GM19240 (cell line): ENCODE data around the gene NCR2.

Experiments
- DNase-seq: peaks from one replicate; pipeline ENCODE4 v3.0.0; 2011; ENCODE audit warnings: low spot score; ENCODE audit not compliant: insufficient read length

Gene NCR2

DNA sequence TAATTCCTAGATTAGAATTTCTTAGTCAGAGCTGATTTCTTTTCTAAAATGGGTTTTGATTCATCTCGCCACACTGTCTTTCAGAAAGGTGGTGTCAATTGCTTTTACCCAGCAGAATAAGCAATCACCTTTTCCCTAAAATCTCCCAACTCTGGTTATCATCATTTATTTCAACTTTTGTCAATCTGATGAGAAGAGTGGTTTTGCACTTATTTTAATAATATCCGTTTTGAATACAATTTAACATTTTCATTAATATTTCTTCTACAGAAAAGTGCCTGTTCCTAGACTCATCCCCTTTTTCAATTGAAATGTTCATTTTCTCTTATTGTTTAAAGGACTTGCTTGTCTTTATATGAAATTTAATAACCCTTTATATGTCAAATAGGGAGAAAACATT, 8.2 kb upstream of the NCR2 start:
- no peak for DNase-seq

DNA sequence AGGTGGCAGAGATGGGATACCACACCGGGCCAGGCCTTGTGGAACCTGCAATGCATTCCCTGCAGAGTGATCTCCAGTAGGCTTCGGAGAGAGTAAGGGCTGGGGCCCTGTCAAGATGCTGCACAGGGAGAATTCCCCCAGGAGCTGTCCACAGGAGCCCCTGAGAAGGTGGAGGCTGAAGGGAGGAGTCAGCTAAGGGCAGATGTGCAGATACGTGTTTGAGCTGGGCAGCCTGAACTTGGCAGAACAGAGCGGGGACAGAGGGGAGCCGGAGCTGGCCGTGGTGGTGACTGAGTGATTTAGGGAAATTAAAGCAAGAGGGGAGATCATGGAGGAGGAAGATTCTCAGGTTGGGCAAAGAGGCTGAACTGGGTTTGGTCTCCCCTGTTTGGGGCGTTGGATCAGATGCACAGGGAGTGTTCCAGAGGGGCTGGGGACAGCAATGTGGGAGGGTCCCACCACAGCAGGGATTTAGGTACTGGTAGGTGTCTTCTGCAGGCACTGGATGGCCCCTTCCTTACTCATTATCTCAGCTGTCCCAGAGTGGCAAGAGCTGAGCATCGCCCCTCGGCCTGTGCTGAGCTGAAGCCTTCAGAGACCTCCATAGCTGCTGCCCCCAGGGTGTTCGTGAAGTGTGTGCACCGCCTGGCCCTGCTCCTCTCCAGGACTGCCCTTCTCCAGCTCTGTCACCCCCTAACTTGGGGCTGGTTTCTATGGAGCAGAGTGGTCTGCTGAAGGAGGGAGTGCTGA, 3.8 kb upstream of the NCR2 start:
- DNase-seq: no peak

DNA sequence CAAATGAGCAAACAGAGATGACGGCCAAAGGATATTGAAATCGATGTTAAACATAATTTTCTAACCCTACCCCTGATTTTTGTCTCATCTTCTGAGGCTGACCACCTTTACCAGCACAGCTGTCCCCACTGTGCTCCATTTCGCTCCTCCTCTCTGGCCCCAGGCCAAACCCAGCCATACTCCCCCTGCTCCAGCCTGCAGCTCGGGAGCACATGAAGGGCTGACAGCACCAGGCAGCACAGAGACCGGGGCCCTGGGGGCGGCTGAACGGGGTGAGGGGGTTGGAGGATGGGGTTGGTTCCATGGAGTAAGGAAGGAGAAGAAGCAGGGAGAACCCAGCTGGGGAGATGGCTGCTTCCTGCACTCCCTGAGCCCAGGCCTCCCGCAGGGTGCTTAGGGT, 3.2 kb upstream of the NCR2 start:
- no peak for DNase-seq

DNA sequence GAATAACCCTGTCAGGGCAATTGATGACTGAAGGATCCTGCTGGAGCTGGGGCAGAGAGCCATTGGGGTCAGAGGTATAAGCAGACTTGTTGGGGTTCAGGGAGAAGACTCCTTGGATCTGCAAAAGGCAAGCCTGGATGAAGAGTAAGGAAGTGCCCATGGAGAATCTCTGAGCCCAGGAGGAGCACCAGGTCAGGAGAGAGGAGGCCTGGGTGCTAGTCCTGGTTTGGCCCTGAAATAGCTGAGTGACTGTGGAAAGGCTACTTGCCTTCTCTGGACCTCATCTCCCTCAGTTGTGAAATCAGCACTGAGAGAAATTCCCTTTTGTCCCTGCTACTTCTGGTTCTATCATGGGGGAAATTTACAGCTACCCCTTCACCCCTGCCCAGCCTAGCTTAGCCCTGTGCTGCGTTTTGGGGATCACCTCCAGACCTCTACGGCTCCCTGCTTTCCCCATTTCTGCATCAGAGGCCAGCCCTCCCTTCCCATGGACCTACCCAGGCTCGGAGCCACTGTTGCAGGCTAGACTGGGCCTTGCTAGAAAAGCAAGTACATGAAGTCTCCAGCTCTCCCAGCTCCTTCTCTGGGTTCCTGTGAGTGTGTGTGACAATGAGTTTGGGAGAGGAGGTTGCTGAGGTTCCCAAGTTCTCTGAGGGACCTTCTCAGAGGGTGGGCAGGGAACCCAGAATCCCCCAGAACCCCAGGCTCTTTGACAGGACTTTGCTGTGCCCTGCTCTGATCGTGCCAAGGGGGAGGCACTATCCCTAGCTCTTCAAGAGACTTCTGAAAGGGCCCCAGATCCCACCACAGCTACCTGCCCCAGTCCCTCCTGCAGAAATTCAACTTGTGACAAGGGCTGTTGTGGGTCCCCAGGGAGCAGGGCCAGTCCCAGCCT, 2.3 kb upstream of the NCR2 start:
- DNase-seq: no peak

DNA sequence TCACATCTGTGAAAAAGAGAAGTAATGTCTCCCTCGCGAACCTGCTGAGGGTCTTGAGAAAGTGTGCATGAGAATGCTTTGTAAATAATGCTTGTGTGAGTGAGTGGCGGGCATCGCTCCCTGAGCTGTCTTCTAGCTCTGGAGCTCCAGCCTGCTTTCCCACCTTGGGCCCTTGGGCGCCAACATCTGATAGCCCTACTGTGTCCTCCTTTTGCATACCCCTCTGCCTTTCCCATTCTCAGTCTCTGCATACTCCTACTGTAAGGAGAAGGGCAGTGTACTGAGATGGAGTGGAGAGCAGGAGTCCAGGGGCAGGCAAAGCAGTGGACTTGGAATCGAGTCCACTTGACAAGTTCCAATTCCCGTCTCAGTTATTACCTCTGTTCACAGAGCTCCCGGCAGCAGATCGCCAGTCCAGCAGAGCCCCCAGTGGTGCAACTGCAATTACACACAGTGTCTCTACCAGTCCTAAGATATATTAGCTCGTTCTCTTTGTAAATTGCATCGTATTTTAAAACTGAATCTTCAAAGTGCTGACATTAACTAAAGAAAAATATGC, 847 bp upstream of the NCR2 start:
- DNase-seq: no peak

DNA sequence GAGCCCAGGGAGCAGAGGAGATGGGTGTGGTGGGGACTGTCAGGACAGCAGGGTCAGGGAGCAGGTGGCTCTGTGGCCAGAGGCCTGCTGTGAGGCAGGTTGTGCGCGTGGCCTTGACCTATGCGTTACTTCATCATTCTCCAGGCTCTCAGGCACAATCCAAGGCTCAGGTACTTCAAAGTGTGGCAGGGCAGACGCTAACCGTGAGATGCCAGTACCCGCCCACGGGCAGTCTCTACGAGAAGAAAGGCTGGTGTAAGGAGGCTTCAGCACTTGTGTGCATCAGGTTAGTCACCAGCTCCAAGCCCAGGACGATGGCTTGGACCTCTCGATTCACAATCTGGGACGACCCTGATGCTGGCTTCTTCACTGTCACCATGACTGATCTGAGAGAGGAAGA, 535 bp downstream of the NCR2 start:
- no peak for DNase-seq

DNA sequence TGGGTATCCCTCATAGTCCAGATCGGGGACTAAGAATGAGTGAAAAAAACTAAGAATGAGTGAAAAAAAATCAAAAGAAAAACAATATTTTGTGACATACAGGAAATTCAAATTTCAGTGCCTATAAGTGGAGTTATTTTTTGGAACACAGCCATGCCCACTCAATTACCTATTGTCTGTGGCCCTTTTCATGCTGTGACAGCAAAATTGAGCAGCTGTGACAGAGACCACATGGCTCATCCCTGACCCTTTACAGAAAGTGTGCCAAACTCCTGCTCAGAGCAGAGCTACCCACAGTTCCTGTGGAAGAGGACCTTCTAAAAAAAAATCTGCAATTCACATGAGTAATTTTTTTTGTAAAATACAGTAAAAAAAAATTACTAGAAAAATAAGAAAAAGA, 1.4 kb downstream of the NCR2 start:
- DNase-seq: no peak

DNA sequence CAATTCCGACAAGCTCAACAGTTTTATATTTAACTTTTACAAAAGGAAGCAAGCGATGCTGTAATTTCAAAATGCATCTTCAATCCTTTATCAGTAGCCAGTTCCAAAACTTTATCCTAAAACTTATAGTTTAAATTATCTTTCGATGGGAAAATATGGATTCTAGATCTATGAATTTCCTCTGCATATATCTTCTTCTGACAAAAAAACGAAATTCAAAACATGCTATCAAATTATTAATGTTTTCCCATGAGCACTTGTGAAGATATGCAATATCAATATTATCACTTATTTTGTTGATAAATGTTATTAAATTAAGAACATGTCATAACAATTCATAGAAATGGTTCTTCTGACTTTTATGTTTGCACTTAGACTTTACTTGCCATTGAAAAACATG, 2.3 kb downstream of the NCR2 start:
- no peak for DNase-seq

DNA sequence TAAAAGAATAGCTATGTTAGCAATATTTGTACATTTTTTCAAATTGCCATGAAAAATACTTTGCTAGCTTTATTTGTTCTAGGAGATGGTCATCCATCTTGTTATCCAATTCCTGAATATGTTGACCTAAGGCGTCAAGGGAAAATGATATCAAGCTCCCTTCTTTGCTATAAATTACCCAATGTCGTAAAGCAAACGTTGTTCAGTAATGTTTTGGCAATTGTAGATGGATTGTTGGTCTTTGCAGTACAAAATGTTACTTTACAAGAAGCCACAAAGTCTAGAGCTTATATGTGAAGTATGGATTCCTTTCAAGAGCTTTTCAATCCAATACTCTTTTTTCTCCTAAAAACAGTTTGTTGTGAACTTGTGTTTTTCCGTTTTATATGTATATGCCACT, 3.3 kb downstream of the NCR2 start:
- DNase-seq: no peak

DNA sequence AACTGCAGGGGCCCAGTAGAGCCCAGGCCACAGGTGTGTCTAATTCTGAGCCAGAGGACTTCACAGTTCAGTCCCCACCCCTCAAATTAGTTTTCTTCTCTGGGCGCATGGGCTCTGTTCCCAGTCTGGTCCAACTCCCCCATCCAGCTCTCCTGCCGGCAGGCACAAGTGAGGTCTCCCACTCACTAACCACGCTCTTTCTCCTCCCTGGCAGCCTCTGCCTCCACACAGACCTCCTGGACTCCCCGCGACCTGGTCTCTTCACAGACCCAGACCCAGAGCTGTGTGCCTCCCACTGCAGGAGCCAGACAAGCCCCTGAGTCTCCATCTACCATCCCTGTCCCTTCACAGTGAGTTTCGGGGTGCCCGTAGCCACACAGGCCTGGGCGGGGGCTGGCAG, 6.2 kb downstream of the NCR2 start:
- no peak for DNase-seq

DNA sequence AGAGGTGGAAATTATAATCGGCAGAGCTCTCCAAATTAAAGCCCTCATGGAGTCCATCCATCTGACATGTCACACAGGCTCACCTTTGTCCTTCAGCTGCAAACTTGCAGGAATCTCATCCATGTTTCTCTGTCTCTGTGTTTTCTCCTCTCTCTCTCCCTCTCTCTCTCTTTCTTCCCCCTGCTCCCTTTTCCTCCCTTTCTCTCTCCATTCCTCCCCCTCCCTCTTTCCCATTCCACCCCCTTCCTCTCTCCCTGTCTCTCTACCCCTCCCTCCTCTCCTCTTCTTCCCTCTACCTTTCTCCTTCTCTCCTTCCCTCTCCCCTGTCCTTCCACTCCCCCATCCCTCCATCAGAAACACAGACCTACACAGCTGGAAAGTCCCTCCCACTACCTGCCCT, 6.8 kb downstream of the NCR2 start:
- no peak for DNase-seq

DNA sequence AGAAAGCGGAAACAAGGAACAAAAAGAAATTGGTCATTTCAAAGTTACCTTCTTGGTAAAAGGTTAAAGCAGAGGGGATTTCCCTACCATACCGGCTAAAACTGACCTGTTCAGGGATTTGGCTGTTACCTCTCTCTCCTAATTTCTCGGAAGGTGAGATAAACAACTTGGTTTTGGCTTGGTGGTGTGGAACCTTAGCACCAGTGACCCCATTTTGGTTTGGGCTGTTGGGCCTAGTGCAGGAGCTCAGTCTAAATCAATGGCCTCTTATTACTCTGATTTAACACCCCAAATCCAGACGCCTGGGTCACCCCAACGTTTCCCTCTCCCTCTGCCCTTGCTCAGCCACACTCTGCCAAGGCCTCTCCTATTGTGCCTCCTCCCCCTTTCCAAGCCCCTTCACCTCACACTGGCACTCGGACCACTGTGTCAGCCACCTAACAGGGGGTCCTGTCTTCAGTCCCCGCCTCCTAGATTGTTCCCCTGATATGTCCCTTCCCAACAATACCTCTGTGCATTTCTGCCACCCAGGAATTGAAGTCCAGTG, 8.3 kb downstream of the NCR2 start:
- DNase-seq: no peak

DNA sequence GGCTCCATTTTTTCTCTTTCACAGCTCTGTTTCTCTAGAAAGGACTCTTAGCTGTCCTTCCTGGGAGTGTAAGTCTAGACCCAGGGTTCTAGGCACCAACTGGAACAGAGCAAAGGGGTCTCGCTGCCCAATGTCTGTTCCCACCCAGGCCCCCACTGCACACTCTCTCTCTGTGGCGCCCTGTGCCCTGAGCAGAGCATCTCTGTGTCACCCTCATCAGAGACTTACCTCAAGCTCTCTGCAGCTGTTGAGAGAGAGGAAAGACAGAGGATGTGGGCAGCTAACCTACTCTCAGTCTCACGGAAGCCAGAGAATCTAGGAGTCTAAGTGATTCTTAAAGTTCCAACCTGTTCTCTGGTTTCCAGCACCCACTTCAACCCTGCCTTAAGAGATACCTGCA, 9.5 kb downstream of the NCR2 start:
- DNase-seq: no peak

DNA sequence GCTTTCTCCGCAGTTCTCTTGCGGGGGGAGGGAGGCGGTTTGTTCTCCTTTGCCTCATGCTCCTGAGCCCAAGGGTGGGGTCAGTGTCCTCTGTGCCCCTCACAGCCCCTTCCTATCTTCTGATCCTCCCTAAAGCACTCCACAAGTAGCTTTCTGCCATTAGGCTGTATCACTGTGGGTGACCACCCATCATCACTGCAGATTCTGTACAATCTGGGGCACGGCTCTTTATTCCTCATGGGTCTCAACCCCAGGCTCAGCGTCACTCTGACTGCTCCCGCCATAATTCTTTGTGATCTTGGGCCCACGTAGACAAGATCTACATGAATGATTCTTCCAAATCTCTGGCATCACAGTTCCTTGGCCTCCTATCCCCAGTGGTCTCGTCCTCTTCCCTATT, 10.5 kb downstream of the NCR2 start:
- no peak for DNase-seq

DNA sequence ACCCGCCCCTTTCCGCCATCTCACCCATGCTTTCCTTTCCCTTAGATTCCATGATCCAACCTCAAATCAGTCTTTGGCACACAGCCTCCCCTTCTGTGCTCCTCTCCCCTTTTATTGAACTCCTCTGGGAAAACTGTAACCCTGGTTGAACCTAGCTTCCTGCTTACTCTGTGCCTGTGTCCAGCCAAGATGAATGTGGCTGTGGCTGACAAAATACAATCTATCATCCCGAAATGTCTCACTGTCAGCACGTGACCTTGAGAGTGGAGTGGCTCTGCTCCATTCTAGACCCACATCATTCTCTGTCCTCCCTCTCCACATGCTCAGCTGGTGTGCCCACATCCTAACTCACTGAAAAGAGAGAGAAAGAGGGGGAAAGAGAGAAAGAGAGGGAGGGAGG, 11.0 kb downstream of the NCR2 start:
- DNase-seq: no peak

DNA sequence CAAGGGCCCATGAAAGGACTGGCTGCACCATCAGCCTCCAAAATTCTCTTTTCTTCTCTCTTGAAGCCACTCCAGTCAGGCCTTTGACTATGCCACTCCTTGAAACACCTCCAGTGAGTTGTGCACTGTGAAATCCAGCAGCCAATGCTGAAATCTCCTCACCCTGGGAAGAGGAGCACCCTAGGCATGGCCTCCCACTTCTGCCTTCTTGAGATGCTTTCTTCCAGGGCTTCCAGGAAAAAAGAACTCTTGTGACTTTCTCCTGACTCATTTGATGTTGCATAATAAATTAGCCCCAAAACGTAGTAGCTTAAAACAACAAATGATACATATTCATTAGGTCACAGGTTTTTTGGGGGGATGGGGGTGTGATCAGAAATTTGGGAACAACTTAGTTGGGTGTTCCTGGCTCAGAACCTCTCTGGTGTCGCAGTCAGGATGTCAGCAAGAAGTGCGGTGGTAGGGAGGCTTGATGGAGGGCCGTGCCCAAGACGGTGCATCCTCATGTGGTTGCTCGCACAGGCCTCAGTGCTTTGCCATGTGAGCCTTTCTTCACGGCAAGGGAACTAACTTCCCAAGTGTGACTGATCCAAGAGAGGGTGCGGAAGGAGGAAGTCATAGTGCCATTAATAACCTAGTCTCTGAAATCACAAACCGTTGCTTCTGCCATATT, 12.1 kb downstream of the NCR2 start:
- no peak for DNase-seq

DNA sequence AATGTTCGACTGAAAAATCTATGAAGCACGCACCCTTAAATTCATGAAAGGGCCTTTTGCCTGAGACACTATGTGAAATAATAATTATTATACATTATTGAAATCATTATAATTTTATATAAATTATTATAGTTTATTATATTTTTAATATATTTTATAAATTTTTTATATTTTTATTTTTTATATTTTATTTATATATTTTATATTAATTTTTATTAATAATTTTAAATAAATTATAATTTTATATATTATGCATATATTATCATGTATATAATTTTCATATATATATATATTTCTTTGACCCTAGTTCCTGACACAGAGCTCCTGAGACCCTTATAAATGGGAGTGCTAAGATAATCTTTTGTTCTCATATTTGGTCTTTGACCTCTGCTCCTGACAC, 13.5 kb downstream of the NCR2 start:
- no peak for DNase-seq

DNA sequence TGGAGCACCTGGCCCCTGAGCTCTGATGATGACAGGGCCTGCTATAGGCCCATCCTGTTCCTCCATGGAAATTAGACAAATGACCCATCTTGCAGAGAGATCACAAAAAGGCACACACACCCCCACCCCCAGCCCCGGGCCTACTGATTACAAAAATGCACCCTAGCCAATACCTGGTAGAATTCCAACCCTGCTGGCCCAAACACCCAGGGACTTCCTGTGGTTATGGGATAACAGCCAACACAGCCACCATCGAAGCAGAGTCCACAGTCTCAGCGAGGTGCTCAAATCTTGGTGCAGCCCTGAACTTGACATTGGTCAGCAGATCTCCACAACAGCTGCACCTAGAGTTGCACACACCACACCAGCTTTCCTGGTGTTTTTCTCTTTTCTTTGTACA, 17.0 kb downstream of the NCR2 start:
- DNase-seq: no peak

DNA sequence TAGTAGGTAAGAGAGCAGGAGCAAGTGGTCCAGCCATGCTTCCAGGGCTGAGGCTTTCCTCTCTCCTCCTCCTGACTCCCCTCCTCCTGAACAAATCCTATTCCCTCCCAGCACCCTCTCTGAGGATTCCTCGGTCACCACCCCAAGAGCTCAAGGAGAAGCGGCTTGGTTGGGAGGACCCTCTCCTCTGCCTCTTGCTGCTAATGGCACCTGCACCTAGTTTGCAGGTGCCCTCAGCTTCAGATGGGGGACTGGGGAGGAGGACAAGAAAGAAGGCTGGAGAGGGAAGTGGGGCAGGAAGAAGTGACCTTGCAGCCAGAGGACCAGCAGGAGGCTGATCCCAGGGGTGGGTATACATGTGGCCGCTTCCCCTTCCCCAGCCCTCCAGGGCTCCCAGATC, 17.5 kb downstream of the NCR2 start:
- DNase-seq: no peak

DNA sequence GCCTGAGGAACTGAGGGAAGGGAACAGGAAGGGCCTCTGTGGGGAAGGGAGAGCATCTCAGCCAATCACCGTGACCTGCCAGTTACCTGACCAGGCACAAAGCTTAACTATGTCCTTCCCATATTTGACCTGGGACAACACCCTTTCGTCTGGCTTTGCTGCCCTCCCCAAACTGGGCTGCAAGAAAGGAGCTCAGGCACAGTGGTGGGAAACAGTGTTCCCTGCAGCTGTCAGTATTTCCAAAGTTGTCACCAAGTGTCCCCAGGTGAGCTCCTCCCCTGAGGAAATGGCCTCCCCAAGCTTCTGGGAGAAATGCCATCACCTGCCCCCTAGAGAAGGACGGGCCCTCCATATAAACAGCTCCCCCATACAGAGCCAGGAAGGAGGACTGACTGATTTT, 17.9 kb downstream of the NCR2 start:
- no peak for DNase-seq

DNA sequence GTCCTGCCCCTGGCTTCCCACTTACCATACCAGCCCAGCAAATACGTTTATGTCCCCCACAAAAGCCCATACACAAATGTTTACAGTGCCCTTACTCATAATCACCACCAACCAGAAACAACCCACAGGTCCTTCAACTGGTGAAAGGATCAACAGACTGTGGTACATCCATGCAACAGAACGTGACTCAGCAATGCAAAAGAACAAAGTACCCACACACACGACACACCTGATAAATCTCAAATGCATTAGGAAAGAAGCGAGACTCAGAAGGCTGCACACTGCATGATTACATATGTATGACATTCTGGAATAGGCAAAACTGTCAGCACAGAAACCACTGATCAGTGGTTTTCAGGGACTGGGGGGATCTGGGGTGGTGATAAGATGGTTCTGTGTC, 20.5 kb downstream of the NCR2 start:
- no peak for DNase-seq

DNA sequence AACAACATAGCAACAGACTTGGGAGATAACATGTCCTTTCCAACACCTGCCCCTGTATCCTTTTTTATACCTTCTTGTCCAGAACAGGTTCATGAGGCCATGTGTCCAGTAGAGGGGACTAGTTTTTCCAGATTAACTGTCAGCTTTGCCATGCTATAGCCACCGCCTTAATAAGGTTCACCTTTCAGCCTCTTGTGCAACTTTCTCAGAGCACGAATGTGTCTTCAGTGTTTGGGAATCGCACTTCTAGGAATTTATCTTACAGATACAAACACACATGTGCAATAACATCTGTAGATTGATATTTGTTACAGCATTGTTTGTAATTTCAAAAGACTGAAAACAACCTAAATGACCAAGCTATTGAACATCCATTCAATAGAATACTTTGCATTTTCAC, 21.4 kb downstream of the NCR2 start:
- no peak for DNase-seq
